K562 (cell line): Measurements from ENCODE around the gene SLC25A14. TPM values are rescaled to one million over a fixed set of nuclear protein-coding genes. Genes with fewer than 3 reads are reported as not detected.

ENCODE experiments used
- ARID1B ChIP-seq: fragments of 450-650 bp; IDR thresholded peaks from 2 replicates; pipeline ENCODE4 v1.6.1; 2016; ENCODE audit warnings: antibody characterized with exemption, mild to moderate bottlenecking, inconsistent platforms
- CEBPG ChIP-seq, 3 experiments: fragments of 200-800 bp in 1 of 3; sonication (Bioruptor generic) in 1 of 3; sonication (generic) in 1 of 3; formaldehyde crosslinking in 1 of 3; IDR thresholded peaks in 2 of 3; conservative IDR thresholded peaks in 1 of 3; 2 replicates each; pipeline versions ENCODE4 v1.6.1 to v1.8.0; 2016 to 2022; ENCODE audit warnings: missing compliant biosample characterization in 2 of 3, missing genetic modification characterization in 2 of 3, mild to moderate bottlenecking in 1 of 3, missing genetic modification reagents in 1 of 3
- HIVEP1 ChIP-seq: fragments of 250-450 bp; sonication (Bioruptor Pico); IDR thresholded peaks from 2 replicates; pipeline ENCODE4 v1.4.0; 2020; ENCODE audit warnings: mild to moderate bottlenecking
- KAT2B ChIP-seq: IDR thresholded peaks from one replicate; pipeline ENCODE4 v1.6.1; 2012; ENCODE audit warnings: low read depth, mild to moderate bottlenecking, control low read depth, inconsistent platforms, low read length, moderate library complexity
- KAT8 ChIP-seq: fragments of 450-650 bp; IDR thresholded peaks from 2 replicates; pipeline ENCODE4 v1.6.1; 2016; ENCODE audit warnings: low read depth, mild to moderate bottlenecking
- L3MBTL2 ChIP-seq: fragments of 450-650 bp; IDR thresholded peaks from 2 replicates; pipeline ENCODE4 v1.6.1; 2016; ENCODE audit warnings: mild to moderate bottlenecking, moderate library complexity
- MTA2 ChIP-seq: fragments of 450-650 bp; IDR thresholded peaks from 2 replicates; pipeline ENCODE4 v1.6.1; 2016; ENCODE audit warnings: low read depth
- MYNN ChIP-seq, 2 experiments: sonication (generic); formaldehyde crosslinking in 1 of 2; IDR thresholded peaks; 2 replicates each; pipeline versions ENCODE4 v1.5.0 to v1.6.1; 2016 to 2020; ENCODE audit warnings: antibody characterized with exemption in 1 of 2, missing genetic modification reagents in 1 of 2
- NFATC3 ChIP-seq: fragments of 450-650 bp; IDR thresholded peaks from 2 replicates; pipeline ENCODE4 v1.6.1; 2017; ENCODE audit warnings: mild to moderate bottlenecking
- POLR3G ChIP-seq: IDR thresholded peaks from 2 replicates; pipeline ENCODE4 v1.6.1; 2011; ENCODE audit not compliant: insufficient read length, insufficient replicate concordance; ENCODE audit errors: extremely low read depth
- PYGO2 ChIP-seq: fragments of 450-650 bp; IDR thresholded peaks from 2 replicates; pipeline ENCODE4 v1.6.1; 2016; ENCODE audit warnings: mild to moderate bottlenecking, missing genetic modification characterization, moderate library complexity, missing compliant biosample characterization
- RFX7 ChIP-seq: fragments of 250-450 bp; sonication (Bioruptor Pico); IDR thresholded peaks from 2 replicates; pipeline ENCODE4 v1.5.1; 2021; ENCODE audit warnings: mild to moderate bottlenecking
- SETDB1 ChIP-seq: IDR thresholded peaks from one replicate; pipeline ENCODE4 v1.6.1; 2012; ENCODE audit warnings: low read length, control low read depth, inconsistent platforms
- ZNF583 ChIP-seq: fragments of 250-450 bp; sonication (Bioruptor Pico); IDR thresholded peaks from 2 replicates; pipeline ENCODE4 v1.4.0; 2020
- ZNF766 ChIP-seq: fragments of 200-800 bp; sonication (Bioruptor generic); conservative IDR thresholded peaks from 2 replicates; pipeline ENCODE4 v1.6.1; 2016; ENCODE audit warnings: missing genetic modification characterization, missing compliant biosample characterization
- polyA plus RNA-seq, 8 experiments: library from polyadenylated mRNA; depleted of rRNA in 4 of 8; stranded (reverse) in 5 of 8; unstranded in 3 of 8; fragments of >200 nt; fragmentation: Nextera tagmentation in 2 of 8; fragmentation: Illumina TruSeq in 1 of 8; extraction: Ambion mirVana in 2 of 8; extraction: Trizol in 1 of 8; gene quantifications; 2 replicates each; pipeline versions ENCODE4 v1.2.1 to v1.2.3, GENCODE V29; 2011 to 2014; ENCODE audit warnings: inconsistent platforms in 1 of 8, missing spikeins in 1 of 8
- total RNA-seq, 7 experiments: library from RNA; depleted of rRNA in 6 of 7; stranded (reverse); fragments of >200 nt in 6 of 7; fragmentation: Illumina TruSeq in 2 of 7; extraction: Trizol in 2 of 7; gene quantifications; 2 replicates each; pipeline versions ENCODE4 v1.2.1 to v1.2.3, GENCODE V29; 2011 to 2021; ENCODE audit warnings: low replicate concordance in 1 of 7
- TF ChIP-seq, protein P1 (sequence below): fragments of 150-350 bp; IDR thresholded peaks from 2 replicates; pipeline ENCODE4 v1.6.1; 2014; ENCODE audit warnings: low read depth, mild to moderate bottlenecking, low read length, borderline replicate concordance
- TF ChIP-seq, protein P2 (sequence below): sonication (generic); formaldehyde crosslinking; IDR thresholded peaks from 2 replicates; pipeline ENCODE4 v1.8.0; 2022; ENCODE audit warnings: mild to moderate bottlenecking, low read depth, missing genetic modification reagents
- TF ChIP-seq, protein P3 (sequence below): fragments of 250-450 bp; sonication (Bioruptor Pico); IDR thresholded peaks from 2 replicates; pipeline ENCODE4 v1.5.0; 2020; ENCODE audit warnings: mild to moderate bottlenecking, borderline replicate concordance
- TF ChIP-seq, protein P4 (sequence below): fragments of 450-650 bp; formaldehyde crosslinking; IDR thresholded peaks from 2 replicates; pipeline ENCODE4 v1.4.0; 2022; ENCODE audit warnings: mild to moderate bottlenecking, moderate library complexity

SLC25A14 gene
- total and polyA plus RNA-seq, 9 of the 15 experiments (the other 6 are each of a cell fraction or from before 2014, with no cell fraction given) = 9.5 to 33.3 (median 15.8) TPM

DNA sequence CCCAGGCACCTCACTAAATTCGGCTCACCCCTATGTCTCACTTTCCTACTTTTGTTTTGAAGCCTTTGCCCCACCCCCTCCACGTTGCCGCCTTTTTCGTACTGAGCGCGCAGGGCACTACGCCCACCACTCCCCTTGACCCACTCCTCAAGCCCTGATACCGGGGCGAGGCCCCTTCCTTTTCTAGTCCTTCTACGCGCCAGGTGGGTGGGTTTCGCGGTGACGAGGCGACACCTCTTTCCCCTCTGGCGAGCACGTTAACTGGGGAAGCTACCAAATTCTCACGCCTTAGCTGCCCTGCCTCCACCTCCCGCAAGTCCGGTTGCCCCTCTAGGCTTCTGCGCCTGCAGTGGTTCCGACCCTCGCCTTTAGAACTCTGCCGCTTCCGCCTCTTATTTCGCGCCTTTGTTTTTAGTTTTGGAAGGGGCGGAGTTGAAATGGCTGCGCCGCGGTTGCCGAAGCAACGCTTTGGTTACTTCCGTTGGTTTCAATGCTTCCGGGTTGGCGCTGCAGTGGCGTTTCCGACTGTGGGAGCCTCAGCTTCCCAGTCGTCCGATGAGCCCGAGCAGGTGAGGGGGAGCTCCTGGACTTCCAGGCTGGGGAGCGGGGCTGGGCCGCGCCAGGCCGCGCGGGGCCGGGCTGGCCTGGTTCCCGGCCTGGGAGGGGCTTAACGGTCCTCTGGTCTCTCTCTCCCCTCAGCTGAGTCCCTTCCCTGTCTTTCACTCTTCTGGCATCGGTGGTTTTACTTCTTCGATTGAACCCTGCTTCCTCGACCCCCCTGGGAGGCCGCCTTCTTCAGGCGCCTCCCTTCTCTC lies at the start of gene SLC25A14 (continued):
- TF ChIP-seq POLR3G (no peak), L3MBTL2 (peak; percentile 79; the same call in 1 of the 2 replicates), KAT8 (no peak), ZNF766 (CRISPR knock-in tag) (no peak), ZNF583 (CRISPR knock-in tag) (no peak), HIVEP1 (CRISPR knock-in tag) (no peak), PYGO2 (tag) (no peak), MYNN (IDR thresholded peaks at IDR 0.05) (peak; percentile 18; the same call in 1 of the 2 replicates), MYNN (CRISPR knock-in tag; IDR thresholded peaks at IDR 0.05) (no peak), KAT2B (no peak), ARID1B (no peak), RFX7 (CRISPR knock-in tag) (no peak), MTA2 (no peak), SETDB1 (no peak), NFATC3 (no peak), CEBPG (CRISPR knock-in tag; IDR thresholded peaks at IDR 0.05) (no peak), CEBPG (tag; conservative IDR thresholded peaks at IDR 0.05 in 1 of 2, IDR thresholded peaks at IDR 0.05 in 1 of 2) (no peak)
- TF ChIP-seq, protein P1, sequence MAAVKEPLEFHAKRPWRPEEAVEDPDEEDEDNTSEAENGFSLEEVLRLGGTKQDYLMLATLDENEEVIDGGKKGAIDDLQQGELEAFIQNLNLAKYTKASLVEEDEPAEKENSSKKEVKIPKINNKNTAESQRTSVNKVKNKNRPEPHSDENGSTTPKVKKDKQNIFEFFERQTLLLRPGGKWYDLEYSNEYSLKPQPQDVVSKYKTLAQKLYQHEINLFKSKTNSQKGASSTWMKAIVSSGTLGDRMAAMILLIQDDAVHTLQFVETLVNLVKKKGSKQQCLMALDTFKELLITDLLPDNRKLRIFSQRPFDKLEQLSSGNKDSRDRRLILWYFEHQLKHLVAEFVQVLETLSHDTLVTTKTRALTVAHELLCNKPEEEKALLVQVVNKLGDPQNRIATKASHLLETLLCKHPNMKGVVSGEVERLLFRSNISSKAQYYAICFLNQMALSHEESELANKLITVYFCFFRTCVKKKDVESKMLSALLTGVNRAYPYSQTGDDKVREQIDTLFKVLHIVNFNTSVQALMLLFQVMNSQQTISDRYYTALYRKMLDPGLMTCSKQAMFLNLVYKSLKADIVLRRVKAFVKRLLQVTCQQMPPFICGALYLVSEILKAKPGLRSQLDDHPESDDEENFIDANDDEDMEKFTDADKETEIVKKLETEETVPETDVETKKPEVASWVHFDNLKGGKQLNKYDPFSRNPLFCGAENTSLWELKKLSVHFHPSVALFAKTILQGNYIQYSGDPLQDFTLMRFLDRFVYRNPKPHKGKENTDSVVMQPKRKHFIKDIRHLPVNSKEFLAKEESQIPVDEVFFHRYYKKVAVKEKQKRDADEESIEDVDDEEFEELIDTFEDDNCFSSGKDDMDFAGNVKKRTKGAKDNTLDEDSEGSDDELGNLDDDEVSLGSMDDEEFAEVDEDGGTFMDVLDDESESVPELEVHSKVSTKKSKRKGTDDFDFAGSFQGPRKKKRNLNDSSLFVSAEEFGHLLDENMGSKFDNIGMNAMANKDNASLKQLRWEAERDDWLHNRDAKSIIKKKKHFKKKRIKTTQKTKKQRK = no peak
- TF ChIP-seq, protein P2, sequence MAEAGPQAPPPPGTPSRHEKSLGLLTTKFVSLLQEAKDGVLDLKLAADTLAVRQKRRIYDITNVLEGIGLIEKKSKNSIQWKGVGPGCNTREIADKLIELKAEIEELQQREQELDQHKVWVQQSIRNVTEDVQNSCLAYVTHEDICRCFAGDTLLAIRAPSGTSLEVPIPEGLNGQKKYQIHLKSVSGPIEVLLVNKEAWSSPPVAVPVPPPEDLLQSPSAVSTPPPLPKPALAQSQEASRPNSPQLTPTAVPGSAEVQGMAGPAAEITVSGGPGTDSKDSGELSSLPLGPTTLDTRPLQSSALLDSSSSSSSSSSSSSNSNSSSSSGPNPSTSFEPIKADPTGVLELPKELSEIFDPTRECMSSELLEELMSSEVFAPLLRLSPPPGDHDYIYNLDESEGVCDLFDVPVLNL (CRISPR knock-in tag) = peak; percentile 64; the same call in 1 of the 2 replicates
- TF ChIP-seq, protein P3, sequence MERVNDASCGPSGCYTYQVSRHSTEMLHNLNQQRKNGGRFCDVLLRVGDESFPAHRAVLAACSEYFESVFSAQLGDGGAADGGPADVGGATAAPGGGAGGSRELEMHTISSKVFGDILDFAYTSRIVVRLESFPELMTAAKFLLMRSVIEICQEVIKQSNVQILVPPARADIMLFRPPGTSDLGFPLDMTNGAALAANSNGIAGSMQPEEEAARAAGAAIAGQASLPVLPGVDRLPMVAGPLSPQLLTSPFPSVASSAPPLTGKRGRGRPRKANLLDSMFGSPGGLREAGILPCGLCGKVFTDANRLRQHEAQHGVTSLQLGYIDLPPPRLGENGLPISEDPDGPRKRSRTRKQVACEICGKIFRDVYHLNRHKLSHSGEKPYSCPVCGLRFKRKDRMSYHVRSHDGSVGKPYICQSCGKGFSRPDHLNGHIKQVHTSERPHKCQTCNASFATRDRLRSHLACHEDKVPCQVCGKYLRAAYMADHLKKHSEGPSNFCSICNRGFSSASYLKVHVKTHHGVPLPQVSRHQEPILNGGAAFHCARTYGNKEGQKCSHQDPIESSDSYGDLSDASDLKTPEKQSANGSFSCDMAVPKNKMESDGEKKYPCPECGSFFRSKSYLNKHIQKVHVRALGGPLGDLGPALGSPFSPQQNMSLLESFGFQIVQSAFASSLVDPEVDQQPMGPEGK = no peak
- TF ChIP-seq, protein P4, sequence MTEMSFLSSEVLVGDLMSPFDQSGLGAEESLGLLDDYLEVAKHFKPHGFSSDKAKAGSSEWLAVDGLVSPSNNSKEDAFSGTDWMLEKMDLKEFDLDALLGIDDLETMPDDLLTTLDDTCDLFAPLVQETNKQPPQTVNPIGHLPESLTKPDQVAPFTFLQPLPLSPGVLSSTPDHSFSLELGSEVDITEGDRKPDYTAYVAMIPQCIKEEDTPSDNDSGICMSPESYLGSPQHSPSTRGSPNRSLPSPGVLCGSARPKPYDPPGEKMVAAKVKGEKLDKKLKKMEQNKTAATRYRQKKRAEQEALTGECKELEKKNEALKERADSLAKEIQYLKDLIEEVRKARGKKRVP (CRISPR knock-in tag) = no peak
